Measurements from ENCODE around the gene NOC2L.
"Not testable (repeated sequence)": the region's sequence is repeated elsewhere in the genome, so short reads cannot be mapped to it uniquely, and the experiment has no call there.

The NOC2L gene

DNA sequence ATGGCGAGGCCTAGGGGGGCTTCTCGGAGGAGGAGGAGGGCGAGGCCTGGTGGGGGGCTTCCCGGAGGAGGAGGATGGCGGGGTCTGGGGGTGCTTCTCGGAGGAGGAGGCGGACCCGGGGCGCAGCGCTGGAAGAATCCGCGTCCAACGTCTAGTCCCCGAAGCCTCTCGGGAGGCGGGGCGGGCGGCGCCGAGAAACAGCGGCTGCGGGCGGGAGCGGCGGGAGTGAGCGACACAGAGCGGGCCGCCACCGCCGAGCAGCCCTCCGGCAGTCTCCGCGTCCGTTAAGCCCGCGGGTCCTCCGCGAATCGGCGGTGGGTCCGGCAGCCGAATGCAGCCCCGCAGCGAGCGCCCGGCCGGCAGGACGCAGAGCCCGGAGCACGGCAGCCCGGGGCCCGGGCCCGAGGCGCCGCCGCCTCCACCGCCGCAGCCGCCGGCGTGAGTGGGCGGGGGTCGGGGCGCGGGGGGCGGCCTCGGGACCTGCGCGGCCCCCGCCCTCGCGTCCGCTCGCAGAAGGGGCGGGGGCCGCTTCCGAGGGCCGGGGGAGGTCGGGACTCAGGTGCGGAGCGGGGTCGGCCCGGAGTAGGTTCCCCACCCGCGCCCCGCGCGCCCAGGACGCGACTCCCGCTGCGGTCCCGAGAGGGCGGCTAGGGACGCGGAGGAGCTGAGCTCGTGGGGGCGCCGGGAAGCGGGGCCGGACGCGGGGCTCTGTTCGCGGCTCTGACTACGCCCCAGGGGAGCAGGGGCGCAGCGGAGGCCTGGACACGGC is 1.5 kb upstream of the NOC2L start, which contains the start of gene KLHL17:
Gene KLHL17 (plus strand): TSS at position 222 of the 769 bp plus-strand sequence. CDS start 110 bp downstream, at position 332.
- peak; percentile 85 for DNase-seq

DNA sequence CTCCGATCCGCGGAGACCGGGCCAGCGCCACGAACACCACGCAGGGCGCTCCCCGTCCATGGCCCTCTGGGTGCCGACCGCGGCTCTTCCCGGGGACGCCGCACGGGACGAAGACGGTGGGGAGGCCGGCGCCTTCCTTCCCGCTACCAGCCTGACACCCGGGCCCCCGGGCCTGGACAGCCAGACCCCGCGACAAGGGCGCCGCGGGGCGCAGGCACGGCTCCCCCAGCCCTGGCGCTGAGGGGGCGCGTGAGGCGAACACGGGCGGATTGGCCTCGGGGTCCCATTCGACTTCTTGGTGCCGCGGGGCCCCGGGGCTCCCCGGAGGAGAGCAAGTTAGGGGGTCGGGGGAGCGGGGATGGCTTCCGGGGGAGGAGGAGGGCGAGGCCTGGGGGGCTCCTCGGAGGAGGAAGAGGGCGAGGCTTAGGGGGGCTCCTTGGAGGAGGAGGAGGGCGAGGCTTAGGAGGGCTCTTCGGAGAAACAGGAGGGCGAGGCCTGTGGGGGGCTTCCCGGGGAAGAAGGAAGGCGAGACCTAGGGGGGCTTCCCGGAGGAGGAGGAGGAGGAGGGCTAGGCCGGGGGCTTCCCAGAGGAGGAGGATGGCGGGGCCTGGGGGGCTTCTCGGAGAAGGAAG is 791 bp upstream of the NOC2L start:
- no peak for DNase-seq

DNA sequence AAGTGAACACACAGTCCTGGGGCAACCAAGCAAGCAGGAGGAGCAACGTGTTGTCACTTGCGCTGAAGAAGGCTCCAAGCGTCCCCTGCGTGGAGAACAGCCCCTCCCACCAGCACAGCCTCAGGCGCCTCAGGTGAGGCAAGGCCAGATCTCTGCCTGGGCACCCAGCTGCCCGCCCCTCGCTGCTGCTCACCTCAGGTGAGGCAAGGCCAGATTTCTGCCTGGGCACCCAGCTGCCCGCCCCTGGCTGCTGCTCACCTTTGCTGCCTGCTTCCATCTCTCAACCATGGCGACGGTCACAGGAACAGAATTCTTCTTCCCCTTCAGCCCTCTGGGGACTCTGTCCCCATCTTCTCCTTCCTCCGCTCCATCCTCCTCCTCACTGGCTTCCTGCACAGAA is 2.4 kb downstream of the NOC2L start:
- DNase-seq: no peak

DNA sequence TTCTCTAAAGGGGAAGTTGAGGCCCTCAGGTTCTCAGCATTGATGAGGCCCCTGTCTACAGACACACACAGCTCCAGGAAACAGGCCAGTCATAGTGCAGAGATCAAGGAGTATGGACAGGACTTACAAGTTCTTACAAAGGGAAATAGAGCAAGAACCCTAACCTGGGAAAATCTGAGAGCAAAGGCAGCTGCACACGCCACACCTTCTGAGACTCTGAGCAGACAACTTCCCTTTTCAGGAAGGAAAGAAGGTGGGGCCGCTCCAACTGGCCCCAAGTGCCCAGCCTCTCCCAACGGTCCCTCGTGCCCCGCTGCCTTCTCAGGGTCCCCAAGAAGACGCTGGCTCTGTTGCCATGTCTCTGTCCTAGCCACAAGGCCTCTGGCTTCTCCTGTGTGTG is 3.6 kb downstream of the NOC2L start:
- no peak for DNase-seq

DNA sequence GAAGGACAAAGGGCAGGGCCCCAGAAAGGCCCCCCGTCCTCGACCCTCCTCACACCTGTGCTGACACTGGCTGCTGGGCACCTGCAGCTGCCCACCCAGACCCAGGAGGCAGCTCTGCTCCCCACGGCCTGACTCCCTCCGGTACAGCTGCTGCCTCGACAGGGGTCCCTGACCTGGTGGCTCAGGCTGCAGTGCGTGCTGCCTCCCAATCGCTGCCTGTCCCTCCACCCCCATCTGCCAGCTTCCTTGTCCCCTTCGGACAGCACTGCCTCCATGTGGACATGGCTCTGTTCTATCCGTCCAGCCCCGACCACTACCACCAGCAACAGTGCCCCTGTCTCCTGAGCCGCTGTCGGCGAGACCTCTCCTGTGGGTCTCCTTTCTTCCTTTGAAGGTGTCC is 4.1 kb downstream of the NOC2L start:
- DNase-seq: no peak

DNA sequence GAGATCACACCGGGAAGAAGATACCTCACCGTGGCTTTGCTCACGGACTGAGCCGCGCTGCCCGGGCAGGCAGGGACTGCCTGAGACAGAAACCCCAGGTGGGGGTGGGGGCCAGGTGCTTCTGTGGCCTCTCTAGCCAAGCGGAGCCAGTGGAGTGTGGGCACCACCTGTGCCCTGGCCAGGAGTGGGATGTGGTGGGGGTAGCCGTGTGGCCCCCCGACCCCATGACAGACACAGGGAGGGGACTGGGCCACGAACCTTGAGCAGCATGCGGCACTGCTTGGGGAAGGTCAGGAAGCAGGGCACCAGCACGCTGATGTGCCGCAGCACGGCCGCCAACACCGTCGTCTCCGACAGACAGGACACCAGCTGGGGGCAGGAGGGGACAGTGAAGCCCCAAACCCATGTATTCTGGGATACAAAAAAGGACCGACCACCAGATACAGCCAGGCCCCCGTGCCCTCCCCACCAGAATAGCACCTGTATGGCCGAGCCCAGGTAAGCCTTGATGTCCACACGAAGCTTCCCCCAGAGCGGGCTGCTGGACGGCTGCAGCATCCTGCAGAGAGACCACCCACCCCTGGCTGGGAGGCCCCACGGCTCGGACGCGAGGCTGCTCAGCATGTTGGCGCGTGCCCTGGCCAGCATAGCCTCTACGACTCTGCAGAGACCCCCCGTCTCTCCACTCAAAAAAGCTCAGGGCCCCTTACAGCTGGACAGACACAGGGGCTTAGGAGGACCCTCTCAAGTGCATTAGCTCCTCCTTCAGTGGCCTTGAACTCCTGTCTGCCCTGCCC is 5.3 kb downstream of the NOC2L start:
- no peak for DNase-seq

DNA sequence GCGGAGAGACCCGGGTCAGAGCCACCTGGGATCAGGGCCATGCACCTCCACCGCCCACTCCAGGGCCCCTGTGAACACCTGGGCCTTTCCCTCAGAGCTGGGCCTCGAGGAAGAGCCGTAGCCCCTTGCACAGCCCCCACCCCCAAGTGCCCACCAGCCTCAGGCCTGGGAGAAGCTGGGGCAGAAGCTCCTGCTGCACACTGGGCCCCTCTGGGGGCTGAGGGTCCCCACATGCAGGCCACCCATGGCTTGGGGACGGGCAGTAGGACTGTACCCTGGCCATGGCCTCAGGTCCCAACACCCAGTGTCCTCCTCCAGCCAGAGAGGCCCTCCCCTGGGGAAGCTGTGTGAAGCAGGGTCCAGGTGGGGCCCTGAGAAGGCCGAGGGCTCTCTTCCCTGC is 6.5 kb downstream of the NOC2L start:
- DNase-seq: no peak

DNA sequence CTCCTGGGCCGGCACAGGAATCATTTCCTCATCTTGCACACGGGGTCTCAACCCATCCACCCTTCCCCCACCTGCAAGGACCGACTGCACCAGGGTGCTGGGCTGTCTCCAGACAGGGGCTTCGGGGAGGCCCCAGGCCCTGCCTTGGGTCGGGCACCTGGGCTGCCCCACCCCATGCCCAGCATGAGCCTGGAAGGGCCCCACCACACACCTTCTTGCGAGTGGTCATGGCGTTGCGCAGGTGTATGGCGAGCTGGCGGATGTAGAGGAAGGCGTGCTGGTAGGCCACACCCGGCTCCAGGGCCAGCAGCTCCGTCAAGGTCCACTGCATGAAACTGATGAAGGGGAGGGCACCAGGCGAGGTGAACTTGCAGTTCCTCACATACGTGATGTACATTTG is 6.9 kb downstream of the NOC2L start:
- DNase-seq: no peak

DNA sequence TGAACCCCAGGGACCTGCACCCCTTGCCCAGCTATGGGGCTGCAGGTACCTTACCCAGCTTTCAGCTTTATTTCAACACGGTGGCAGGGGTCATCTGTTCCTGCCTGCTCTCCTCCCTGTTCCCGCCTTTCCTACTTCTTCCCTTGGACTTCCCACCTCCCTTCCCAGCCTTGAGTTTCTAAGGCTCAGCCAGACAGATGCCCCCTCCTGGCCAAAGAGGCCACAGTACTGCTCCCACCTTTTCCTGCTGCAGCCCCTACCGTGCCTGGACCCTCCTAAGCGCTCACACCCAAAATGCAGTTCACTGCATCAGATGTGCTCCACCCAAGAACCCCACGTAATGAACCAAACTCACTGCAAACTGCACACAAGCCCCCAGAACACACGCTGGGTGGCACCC is 7.7 kb downstream of the NOC2L start:
- DNase-seq: no peak

DNA sequence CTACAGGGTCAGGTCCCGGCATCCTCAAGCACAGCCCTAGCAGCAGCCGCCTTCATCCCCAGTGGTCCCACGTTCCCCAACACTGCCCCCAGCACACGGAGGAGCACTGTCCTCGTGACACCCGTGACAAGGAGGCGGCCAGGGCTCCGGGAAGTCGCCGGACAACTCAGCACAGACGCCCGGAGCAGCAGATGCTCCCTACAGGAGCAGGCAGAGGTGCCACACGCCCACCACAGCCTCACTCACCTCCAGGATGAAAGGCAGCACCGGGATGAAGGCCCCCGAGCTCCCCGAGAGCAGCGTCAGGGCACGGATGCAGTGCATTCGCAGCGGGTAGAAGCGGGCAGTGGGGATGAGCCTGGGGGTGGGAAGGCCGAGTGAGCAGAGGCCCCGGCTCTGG is 8.2 kb downstream of the NOC2L start:
- no peak for DNase-seq

DNA sequence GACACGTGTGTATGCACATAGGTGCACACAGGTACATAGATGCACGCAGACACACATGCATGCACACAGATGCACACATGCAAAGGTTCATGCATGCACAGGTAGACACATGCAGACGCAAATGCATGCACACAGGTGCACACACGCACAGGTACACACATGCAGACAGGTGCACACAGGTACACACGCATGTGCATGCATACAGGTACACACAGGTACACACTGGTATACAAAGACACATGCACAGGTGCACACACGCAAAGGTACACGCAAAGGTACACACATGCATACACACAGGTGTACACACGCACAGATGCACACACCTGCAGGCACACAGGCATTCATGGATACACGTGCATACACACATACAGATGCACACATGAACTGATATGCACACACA is 8.8 kb downstream of the NOC2L start:
- DNase-seq: no peak

DNA sequence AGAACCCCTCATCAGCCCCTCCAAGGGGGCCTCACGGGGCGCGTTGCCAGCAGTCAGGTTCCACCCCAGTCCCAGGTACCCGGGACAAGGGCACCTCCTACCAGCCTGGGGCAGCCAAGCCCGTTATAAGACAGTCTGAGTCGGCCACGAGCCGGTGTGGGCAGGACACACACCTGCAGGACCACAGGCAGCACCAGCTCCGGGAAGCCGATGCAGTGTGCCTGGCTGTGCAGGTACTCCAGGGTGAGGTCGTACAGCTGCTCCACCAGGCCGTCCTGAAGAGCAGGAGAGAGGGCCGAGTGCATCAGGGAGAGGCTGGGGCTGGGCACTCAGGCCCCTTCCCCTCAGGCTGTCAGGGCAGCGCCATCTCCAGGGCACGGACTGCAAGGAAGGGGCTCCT is 11.1 kb downstream of the NOC2L start:
- DNase-seq: no peak

DNA sequence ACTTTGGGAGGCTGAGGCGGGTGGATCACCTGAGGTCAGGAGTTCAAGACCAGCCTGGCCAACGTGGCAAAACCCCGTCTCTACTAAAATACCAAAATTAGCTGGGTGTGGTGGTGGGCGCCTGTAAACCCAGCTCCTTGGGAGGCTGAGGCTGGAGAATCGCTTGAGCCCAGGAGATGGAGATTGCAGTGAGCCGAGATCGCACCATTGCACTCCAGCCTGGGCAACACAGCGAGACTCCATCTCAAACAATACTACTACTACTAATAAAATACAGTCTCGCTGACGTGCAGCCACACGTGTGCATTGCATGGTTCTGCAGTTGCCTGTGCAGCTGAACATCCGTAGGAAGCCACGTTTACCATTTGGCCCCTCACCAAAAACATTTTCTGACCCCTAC is 12.2 kb downstream of the NOC2L start:
- not testable (repeated sequence) for DNase-seq

DNA sequence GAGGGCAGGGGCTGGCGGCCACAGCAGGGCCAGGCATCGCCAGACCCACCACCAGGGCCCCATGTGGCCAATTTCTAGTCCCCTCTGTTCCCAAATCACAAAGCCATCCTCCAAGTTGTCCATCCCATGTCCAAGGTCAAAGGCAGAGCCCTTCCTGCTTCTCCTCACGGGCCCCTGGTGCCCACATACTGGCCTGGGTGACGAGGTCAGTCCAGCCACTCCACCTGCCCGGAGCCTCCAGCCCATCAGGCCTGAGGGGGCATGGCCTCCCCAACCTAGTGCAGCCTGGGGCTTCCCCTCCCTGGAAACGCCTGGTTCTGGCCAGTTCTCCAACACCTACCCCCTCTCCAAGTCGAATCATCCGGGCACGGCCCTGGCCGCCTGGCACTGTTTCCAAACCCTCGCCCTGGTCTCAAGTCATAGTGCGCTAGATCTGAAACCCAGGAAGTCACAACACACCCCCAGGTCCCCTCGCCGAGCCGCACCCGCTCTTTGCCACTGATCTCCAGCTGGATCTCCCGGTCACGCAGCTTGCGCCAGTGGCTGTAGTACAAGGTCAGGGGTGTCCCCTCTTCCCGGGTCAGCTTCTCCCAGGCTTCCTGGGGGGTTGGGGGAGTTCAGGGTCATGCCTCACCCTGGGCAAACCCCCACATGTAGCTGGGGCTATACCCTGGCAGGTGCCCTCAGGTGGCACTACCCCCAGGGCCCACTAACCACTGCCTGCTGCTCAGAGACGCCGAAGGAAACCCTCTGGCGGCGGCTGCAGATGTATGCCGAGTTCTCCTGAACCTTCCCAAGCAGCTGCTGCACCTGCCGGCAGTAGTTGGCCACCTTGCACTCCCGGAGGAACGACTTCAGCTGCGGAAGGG is 13.1 kb downstream of the NOC2L start:
- no peak for DNase-seq

DNA sequence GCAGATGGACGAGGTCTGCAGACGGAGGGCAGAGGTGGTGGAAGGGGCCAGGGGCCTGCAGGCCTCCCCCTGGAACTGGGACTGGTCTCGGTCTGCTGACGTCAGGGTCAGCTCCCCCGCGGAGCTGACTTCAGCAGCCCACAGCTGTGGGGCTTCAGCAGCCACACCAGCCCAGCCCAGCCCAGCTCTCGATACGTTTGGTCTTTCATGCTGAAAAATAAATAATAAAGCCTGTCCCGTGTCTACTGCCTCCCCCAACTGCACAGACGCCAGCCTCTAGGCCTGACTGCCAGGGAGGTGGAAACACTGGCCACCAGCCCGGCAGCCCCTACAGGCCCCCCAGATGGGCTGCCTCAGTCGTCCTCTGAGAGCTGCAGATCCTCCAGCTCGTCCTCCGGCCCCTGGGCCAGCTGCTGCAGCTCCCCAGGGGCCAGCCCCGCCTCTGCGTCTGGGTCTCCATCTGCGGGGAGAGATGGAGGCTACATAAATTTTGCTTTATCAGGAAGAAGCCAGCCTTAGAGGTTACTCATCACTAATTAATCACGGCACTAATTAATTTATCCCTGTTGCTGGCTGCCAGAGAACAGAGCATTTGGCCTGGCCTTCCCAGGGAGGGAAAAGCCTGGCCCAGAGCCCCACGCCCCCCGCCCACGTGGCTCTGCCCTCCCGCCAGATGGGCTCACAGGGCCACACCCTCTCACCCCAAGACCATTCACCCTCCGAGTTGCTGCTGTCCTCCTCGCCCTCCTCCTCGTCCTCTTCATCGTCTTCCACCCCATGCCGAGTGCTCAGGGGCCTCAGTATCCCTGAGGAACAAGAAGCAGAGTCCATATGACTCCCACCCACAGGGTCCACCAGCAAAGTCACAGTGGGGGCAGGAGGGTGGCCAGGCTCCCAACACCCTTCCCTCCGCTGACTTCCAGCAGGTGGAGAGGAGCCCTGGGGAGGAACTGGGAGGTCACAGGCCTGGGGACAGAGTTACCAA is 14.4 kb downstream of the NOC2L start:
- DNase-seq: peak; percentile 76

DNA sequence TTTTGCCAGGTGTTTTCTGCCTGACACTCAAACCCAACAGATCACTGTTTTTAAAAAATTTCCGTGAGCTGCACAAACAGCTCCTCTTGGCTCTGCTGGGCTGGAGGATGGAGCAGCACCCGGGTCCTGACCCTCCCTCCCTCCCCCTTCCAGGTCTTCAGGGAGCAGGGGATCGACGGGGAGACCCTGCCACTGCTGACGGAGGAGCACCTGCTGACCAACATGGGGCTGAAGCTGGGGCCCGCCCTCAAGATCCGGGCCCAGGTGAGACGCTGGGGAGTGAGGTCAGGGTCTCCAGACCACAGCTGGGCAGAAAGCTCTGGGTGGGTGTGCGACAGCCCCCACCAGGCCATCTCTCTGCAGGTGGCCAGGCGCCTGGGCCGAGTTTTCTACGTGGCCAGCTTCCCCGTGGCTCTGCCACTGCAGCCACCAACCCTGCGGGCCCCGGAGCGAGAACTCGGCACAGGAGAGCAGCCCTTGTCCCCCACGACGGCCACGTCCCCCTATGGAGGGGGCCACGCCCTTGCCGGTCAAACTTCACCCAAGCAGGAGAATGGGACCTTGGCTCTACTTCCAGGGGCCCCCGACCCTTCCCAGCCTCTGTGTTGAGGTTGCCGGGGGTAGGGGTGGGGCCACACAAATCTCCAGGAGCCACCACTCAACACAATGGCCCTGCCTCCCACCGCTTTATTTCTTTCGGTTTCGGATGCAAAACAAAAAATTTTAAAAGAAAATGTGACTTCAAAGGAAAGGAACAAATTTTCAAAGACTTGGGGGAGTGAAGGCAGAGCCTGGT is 15.3 kb downstream of the NOC2L start:
- no peak for DNase-seq

DNA sequence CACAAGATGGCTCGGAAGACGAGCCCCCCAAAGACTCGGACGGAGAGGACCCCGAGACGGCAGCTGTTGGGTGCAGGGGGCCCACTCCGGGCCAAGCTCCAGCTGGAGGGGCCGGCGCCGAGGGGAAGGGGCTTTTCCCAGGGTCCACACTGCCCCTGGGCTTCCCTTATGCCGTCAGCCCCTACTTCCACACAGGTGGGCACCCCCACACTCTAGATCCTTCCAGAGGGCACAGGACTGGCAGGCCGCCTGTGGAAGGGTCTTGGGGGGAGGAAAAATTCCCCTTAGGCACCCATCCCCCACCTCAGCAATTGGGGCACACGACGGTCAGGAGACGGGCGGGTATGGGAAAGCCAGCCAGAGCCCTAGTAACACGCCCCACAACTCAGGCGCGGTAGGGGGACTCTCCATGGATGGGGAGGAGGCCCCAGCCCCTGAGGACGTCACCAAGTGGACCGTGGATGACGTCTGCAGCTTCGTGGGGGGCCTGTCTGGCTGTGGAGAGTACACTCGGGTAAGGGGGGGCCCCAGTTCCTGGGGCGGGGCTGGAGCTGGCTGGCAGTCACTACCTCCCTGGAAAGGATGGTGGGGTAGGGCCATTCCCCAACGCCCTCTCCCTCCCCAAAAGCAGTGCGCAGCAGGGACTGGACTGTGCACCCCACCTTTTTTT is 16.1 kb downstream of the NOC2L start:
- peak; percentile 60 for DNase-seq

DNA sequence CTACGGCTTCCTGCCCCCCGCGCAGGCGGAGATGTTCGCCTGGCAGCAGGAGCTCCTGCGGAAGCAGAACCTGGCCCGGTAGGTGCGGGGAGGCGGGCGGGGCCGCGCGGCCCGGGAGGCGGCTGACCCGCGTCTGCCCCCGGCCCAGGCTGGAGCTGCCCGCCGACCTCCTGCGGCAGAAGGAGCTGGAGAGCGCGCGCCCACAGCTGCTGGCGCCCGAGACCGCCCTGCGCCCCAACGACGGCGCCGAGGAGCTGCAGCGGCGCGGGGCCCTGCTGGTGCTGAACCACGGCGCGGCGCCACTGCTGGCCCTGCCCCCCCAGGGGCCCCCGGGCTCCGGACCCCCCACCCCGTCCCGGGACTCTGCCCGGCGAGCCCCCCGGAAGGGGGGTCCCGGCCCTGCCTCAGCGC is 16.6 kb downstream of the NOC2L start:
- DNase-seq: peak; percentile 75

DNA sequence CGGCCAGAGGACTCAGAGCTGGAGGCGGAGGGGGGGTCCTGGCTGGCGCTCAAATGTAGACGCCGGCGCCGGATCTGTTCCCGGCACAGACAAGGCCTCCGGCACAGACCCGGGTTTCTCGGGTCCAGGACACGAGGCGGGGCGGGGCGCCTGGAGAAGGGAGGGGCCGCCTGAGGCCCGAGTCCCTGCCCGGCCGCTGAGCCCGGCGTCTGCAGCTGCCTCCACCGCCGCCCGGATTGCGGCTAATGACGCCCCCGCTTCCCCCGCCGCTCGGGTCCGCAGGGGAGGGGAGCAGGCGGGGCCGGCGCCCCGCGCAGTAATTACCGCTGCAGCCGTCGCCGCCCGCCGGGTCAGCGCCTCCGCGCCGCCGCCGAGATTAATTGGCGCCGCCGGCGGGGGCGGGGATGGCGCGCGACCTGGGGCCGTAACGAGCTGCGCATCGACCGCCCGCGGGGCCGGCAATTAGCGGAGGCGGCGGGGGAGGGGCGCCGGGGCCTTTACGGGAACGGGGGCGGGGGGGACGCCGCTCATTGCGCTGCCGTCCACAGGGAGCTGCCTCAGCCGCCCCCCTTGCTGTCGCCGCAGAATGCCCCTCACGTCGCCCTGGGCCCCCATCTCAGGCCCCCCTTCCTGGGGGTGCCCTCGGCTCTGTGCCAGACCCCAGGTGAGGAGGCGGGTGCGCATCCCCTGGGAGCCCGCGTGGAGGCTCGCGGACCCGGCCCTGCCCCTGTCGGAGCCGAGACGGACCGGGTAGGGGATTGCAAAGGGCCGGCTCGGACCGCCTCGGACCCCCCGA is 17.3 kb downstream of the NOC2L start:
- peak; percentile 94 for DNase-seq
